Measurements from ENCODE around the gene ITPRIPL2. TPM values are rescaled to one million over a fixed set of nuclear protein-coding genes. Genes with fewer than 3 reads are reported as not detected.

ITPRIPL2 gene
- total and polyA plus RNA-seq, 11 donors, result 3.1 to 43.2 (median 14.1) TPM

DNA sequence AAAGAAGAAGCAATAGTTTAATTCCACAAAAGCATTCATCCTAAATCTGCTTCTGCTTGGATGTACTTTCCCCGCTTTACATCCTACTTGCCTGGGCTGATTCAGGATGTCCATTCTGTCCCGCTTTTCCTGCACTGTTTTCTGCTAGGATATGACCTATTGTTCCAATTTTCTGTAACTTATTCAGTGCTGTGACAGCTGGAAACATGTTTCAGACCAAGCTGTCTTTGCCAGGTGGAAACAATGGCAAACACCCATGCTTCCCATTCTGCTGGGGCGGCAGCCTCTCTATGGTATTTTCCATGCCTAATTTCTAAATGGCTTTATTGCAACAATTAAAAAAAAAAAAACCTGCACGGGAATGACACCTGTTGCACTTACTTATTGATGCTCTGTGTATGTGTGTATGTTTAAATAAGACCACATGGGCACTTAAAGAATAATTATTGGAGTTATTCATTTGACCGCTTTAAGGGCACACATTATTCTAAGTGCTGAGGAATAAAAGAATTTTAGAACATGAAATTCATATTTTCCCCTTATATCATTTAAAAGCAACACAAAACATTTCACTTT is 25.3 kb upstream of the ITPRIPL2 start:
- 68 to 79% (median 76%) methylated on average over 5 of the region's 5 CpGs for WGBS, 4 donors
- no peak overlapping the region for H3K27ac ChIP-seq
- H3K4me3 ChIP-seq, result no peak overlapping the region
- ATAC-seq (no peak), DNase-seq (no peak)
- intact Hi-C loops (cut with DNase I), result loop anchor here (2.0 to 10.0 kb wide), 7 partner anchors 46 to 414 kb away; partner anchors contain the start of gene SYT17 (in 6 of the 10)
- H3K36me3 ChIP-seq, result no peaks in the 10 kb centered on the region
- no peaks in the 10 kb centered on the region for H3K9me3 ChIP-seq
- TF ChIP-seq POLR2A (IDR thresholded peaks at IDR 0.05), result no peak
- TF ChIP-seq, protein P1, sequence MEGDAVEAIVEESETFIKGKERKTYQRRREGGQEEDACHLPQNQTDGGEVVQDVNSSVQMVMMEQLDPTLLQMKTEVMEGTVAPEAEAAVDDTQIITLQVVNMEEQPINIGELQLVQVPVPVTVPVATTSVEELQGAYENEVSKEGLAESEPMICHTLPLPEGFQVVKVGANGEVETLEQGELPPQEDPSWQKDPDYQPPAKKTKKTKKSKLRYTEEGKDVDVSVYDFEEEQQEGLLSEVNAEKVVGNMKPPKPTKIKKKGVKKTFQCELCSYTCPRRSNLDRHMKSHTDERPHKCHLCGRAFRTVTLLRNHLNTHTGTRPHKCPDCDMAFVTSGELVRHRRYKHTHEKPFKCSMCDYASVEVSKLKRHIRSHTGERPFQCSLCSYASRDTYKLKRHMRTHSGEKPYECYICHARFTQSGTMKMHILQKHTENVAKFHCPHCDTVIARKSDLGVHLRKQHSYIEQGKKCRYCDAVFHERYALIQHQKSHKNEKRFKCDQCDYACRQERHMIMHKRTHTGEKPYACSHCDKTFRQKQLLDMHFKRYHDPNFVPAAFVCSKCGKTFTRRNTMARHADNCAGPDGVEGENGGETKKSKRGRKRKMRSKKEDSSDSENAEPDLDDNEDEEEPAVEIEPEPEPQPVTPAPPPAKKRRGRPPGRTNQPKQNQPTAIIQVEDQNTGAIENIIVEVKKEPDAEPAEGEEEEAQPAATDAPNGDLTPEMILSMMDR (IDR thresholded peaks at IDR 0.05), result no peak
- H3K27me3 ChIP-seq, result no peaks in the 10 kb centered on the region
- H3K4me1 ChIP-seq, result peaks cover 0 to 21% (median 8%) of the 10 kb centered on the region in 12 donors

DNA sequence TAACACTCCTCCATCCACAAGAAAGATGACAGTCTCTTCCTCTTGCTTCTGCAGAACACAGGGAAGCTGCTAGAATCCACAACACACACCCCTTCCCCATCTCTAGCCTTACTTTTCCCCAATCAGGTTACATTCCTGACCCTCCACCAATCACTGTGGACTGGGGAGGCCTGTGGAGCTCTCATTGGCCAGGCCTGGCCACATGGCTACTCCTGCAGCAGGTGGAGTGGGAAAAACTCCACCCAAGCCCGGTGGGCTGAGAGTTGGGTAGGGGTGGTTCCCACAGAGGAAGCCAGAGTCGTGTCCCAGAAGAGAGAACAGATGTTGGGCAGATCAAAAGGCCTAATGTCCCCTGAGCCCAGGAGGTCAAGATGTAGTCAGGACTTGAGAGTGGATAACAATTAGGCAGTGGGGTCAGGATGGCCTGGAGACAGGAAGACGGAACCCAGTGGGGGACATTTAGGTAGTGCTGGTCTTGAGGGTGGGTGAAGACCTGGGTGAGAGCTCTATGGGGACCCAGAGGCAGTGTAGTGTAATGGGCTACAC is 24.3 kb upstream of the ITPRIPL2 start:
- H3K36me3 ChIP-seq, result no peaks in the 10 kb centered on the region
- ATAC-seq (no peak), DNase-seq (no peak)
- H3K4me3 ChIP-seq, result no peak overlapping the region
- H3K4me1 ChIP-seq, result peaks cover 0 to 21% (median 8%) of the 10 kb centered on the region in 12 donors
- no peaks in the 10 kb centered on the region for H3K27me3 ChIP-seq
- 62 to 76% (median 69%) methylated on average over 3 of the region's 3 CpGs for WGBS, 4 donors
- no peaks in the 10 kb centered on the region for H3K9me3 ChIP-seq
- TF ChIP-seq, protein P1 (IDR thresholded peaks at IDR 0.05), result no peak
- no peak for TF ChIP-seq POLR2A (IDR thresholded peaks at IDR 0.05)
- no peak overlapping the region for H3K27ac ChIP-seq
- intact Hi-C loops (cut with DNase I), result loop anchor here (2.0 to 10.0 kb wide), 7 partner anchors 45 to 413 kb away; partner anchors contain the start of gene SYT17 (in 6 of the 10)

GRCh38 chr16:19090916-19091315 is 22.8 kb upstream of the ITPRIPL2 start:
- DNase-seq (no peak), ATAC-seq (no peak)
- TF ChIP-seq, protein P1 (IDR thresholded peaks at IDR 0.05), result no peak
- TF ChIP-seq POLR2A (IDR thresholded peaks at IDR 0.05), result no peak
- intact Hi-C loops (cut with DNase I), result loop anchor here in 1 of 10 donors (5.0 kb wide), 1 partner anchor 81 kb away; no protein-coding TSS in a partner anchor
- Histone ChIP-seq H3K27me3 (no peaks in the 10 kb centered on the region), H3K4me1 (peaks cover 0 to 21% (median 5%) of the 10 kb centered on the region in 12 donors), H3K27ac (no peak overlapping the region), H3K4me3 (no peak overlapping the region), H3K9me3 (no peaks in the 10 kb centered on the region), H3K36me3 (no peaks in the 10 kb centered on the region)
- 94 to 97% (median 96%) methylated on average over 6 of the region's 6 CpGs for WGBS, 4 donors

DNA sequence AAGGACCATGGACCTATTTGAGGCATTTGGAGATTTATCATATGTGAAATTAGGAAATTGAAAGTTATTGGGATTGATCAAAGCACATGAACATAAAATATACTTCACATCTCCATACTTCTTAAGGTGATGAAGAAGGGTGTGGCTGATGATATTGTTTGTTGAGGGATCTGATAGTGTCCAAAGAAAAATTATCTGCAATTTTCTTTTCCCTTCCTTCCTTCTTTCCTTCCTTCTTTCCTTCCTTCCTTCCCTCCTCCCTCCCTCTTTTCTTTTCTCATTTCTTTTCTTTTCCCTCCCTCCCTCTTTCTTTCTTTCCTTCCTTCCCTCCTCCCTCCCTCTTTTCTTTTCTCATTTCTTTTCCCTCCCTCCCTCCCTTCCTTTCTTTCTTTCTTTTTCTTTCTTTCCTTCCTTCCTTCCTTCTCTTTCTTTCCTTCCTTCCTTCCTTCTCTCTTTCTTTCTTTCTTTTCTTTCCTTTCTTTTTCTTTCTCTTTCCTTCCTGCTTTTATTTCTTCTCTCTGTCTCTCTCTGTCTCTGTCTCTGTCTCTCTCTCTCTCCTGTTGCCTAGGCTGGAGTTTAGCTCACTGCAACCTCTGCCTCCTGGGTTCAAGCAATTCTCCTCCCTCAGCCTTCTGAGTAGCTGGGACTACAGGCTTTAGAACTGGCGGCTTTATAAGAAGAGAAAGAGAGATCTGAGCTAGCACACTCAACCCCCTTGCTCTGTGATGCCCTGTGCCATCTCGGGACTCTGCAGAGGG is 20.9 kb upstream of the ITPRIPL2 start:
- TF ChIP-seq POLR2A (IDR thresholded peaks at IDR 0.05), result no peak
- TF ChIP-seq, protein P1 (IDR thresholded peaks at IDR 0.05), result no peak
- intact Hi-C loops (cut with DNase I), result loop anchor here in 1 of 10 donors (5.0 kb wide), 1 partner anchor 79 kb away; no protein-coding TSS in a partner anchor
- H3K9me3 ChIP-seq, result no peaks in the 10 kb centered on the region
- H3K36me3 ChIP-seq, result no peaks in the 10 kb centered on the region
- ATAC-seq (no peak), DNase-seq (no peak)
- peaks cover 0 to 5% (median 0%) of the 10 kb centered on the region in 12 donors for H3K4me1 ChIP-seq
- no peaks in the 10 kb centered on the region for H3K27me3 ChIP-seq
- no peak overlapping the region for H3K4me3 ChIP-seq
- WGBS, 4 donors, result 78 to 86% (median 80%) methylated on average over 2 of the region's 2 CpGs
- H3K27ac ChIP-seq, result peak overlapping the region in 1 of 12 donors; percentile 40
